ENCODE data around the gene STAT5B.

GRCh38 chr17:42260318-42260717 lies 15.9 kb downstream of the STAT5B start:
- TF ChIP-seq CTCF (conservative IDR thresholded peaks at IDR 0.05 in 1 of 2, IDR thresholded peaks at IDR 0.05 in 1 of 2; ENCODE audit: low read depth in 1 of 2, low read length in 2 of 2) (no peak), EZH2 (IDR thresholded peaks at IDR 0.05; ENCODE audit: low read length, missing control alignments) (no peak)

All from fibroblast of lung (primary cell).